Mucosa of stomach (tissue), 1 donor: ENCODE data around the gene TRIM8.
A peak's percentile ranks its signal among the peaks of the same experiment; 100 is the strongest.

ENCODE experiments used
- H3K27me3 ChIP-seq: one replicate; pipeline ENCODE4 v1.7.0; 2013; ENCODE audit warnings: mild to moderate bottlenecking, low read length; ENCODE audit not compliant: control insufficient read depth, insufficient read depth
- H3K36me3 ChIP-seq: one replicate; pipeline ENCODE4 v1.7.0; 2013; ENCODE audit warnings: low read length; ENCODE audit not compliant: control insufficient read depth, insufficient read depth
- H3K4me1 ChIP-seq: one replicate; pipeline ENCODE4 v1.7.0; 2013; ENCODE audit warnings: mild to moderate bottlenecking, low read length; ENCODE audit not compliant: control insufficient read depth, insufficient read depth
- H3K4me3 ChIP-seq: one replicate; pipeline ENCODE4 v1.7.0; 2013; ENCODE audit warnings: low read length
- H3K9ac ChIP-seq: one replicate; pipeline ENCODE4 v1.7.0; 2013; ENCODE audit warnings: mild to moderate bottlenecking, low read length, moderate library complexity
- H3K9me3 ChIP-seq: one replicate; pipeline ENCODE4 v1.7.0; 2013; ENCODE audit warnings: mild to moderate bottlenecking, low read length, moderate library complexity; ENCODE audit not compliant: control insufficient read depth
- donor health status: Pancreatic carcinoma.

The TRIM8 gene

GRCh38 chr10:102644066-102644645, at the start of gene TRIM8:
Gene TRIM8, plus strand, starts transcription at chr10:102644479. Its CDS starts 139 bp downstream, at chr10:102644618.
- Histone ChIP-seq H3K9ac (peak within 1 kb of the TSS; percentile 99), H3K9me3 (no peaks in the 10 kb centered on the region), H3K27me3 (no peaks in the 10 kb centered on the region), H3K4me1 (peaks cover 31% of the 10 kb centered on the region), H3K4me3 (peak within 1 kb of the TSS; percentile 98), H3K36me3 (peaks cover 6% of the 10 kb centered on the region)

GRCh38 chr10:102595293-102595692, 49.0 kb upstream of the TRIM8 start:
- H3K36me3 ChIP-seq = no peaks in the 10 kb centered on the region
- no peak overlapping the region for H3K4me3 ChIP-seq
- no peaks in the 10 kb centered on the region for H3K27me3 ChIP-seq
- peaks cover 42% of the 10 kb centered on the region for H3K4me1 ChIP-seq
- H3K9me3 ChIP-seq = no peaks in the 10 kb centered on the region
- H3K9ac ChIP-seq = no peak overlapping the region

GRCh38 chr10:102595897-102596296, 48.4 kb upstream of the TRIM8 start:
- H3K36me3 ChIP-seq = no peaks in the 10 kb centered on the region
- H3K9ac ChIP-seq = no peak overlapping the region
- peaks cover 48% of the 10 kb centered on the region for H3K4me1 ChIP-seq
- H3K4me3 ChIP-seq = no peak overlapping the region
- no peaks in the 10 kb centered on the region for H3K27me3 ChIP-seq
- no peaks in the 10 kb centered on the region for H3K9me3 ChIP-seq

- H3K9ac ChIP-seq = no peak overlapping the region
- H3K4me1 ChIP-seq = peaks cover 52% of the 10 kb centered on the region
- H3K9me3 ChIP-seq = no peaks in the 10 kb centered on the region
- H3K4me3 ChIP-seq = no peak overlapping the region
- no peaks in the 10 kb centered on the region for H3K36me3 ChIP-seq
- no peaks in the 10 kb centered on the region for H3K27me3 ChIP-seq
Observed at GRCh38 chr10:102596506-102596971, 47.7 kb upstream of the TRIM8 start.

GRCh38 chr10:102597131-102597991, 46.9 kb upstream of the TRIM8 start:
- peaks cover 52% of the 10 kb centered on the region for H3K4me1 ChIP-seq
- no peak overlapping the region for H3K9ac ChIP-seq
- H3K27me3 ChIP-seq = no peaks in the 10 kb centered on the region
- H3K36me3 ChIP-seq = no peaks in the 10 kb centered on the region
- no peaks in the 10 kb centered on the region for H3K9me3 ChIP-seq
- no peak overlapping the region for H3K4me3 ChIP-seq

GRCh38 chr10:102598243-102598642, 46.0 kb upstream of the TRIM8 start:
- Histone ChIP-seq H3K27me3 (no peaks in the 10 kb centered on the region), H3K9ac (no peak overlapping the region), H3K4me3 (no peak overlapping the region), H3K9me3 (no peaks in the 10 kb centered on the region), H3K36me3 (no peaks in the 10 kb centered on the region), H3K4me1 (peaks cover 44% of the 10 kb centered on the region)

- Histone ChIP-seq H3K4me3 (no peak overlapping the region), H3K9ac (no peak overlapping the region), H3K27me3 (no peaks in the 10 kb centered on the region), H3K4me1 (peaks cover 42% of the 10 kb centered on the region), H3K9me3 (no peaks in the 10 kb centered on the region), H3K36me3 (no peaks in the 10 kb centered on the region)
Observed at GRCh38 chr10:102599565-102600327, 44.5 kb upstream of the TRIM8 start.

- Histone ChIP-seq H3K9me3 (no peaks in the 10 kb centered on the region), H3K4me1 (peaks cover 40% of the 10 kb centered on the region), H3K4me3 (no peak overlapping the region), H3K36me3 (no peaks in the 10 kb centered on the region), H3K9ac (no peak overlapping the region), H3K27me3 (no peaks in the 10 kb centered on the region)
Observed at GRCh38 chr10:102600816-102601215, 43.5 kb upstream of the TRIM8 start.

GRCh38 chr10:102601639-102602038, 42.6 kb upstream of the TRIM8 start:
- no peaks in the 10 kb centered on the region for H3K9me3 ChIP-seq
- no peak overlapping the region for H3K4me3 ChIP-seq
- no peak overlapping the region for H3K9ac ChIP-seq
- H3K27me3 ChIP-seq = no peaks in the 10 kb centered on the region
- H3K36me3 ChIP-seq = no peaks in the 10 kb centered on the region
- peaks cover 32% of the 10 kb centered on the region for H3K4me1 ChIP-seq

GRCh38 chr10:102602272-102603045, 41.8 kb upstream of the TRIM8 start:
- Histone ChIP-seq H3K9ac (no peak overlapping the region), H3K4me1 (peaks cover 24% of the 10 kb centered on the region), H3K9me3 (no peaks in the 10 kb centered on the region), H3K36me3 (no peaks in the 10 kb centered on the region), H3K4me3 (no peak overlapping the region), H3K27me3 (no peaks in the 10 kb centered on the region)

GRCh38 chr10:102603946-102604345, 40.3 kb upstream of the TRIM8 start:
- H3K4me1 ChIP-seq = peaks cover 24% of the 10 kb centered on the region
- no peaks in the 10 kb centered on the region for H3K27me3 ChIP-seq
- no peak overlapping the region for H3K4me3 ChIP-seq
- H3K9me3 ChIP-seq = no peaks in the 10 kb centered on the region
- no peaks in the 10 kb centered on the region for H3K36me3 ChIP-seq
- no peak overlapping the region for H3K9ac ChIP-seq
